Right lobe of liver (tissue), 6 donors: ENCODE measurements around the gene MAML2. TPM values are rescaled to one million over a fixed set of nuclear protein-coding genes. Genes with fewer than 3 reads are reported as not detected.

Experiments used
- ATAC-seq, 4 donors: fragments of 200-7000 bp; cut with Tn5 transposase; one replicate each; pipeline ENCODE4 v1.9.1; 2020; ENCODE audit warnings: mild to moderate bottlenecking in 4 of 4, moderate library complexity in 4 of 4
- DNase-seq, 3 donors: peaks; one replicate each; pipeline ENCODE4 v3.0.0-alpha.2; 2020
- H3K27ac ChIP-seq, 3 donors: fragments of 200-600 bp; one replicate each; pipeline ENCODE4 v1.8.0; 2022
- H3K27me3 ChIP-seq, 2 donors: fragments of 200-600 bp; one replicate each; pipeline ENCODE4 v1.8.0; 2022
- H3K36me3 ChIP-seq, 4 donors: fragments of 200-600 bp; sonication (generic) in 1 of 4; one replicate each; pipeline versions ENCODE4 v1.5.1 to v1.8.0; 2017 to 2022; ENCODE audit warnings: control low read depth in 1 of 4
- H3K4me1 ChIP-seq, 4 donors: fragments of 200-600 bp; sonication (generic) in 1 of 4; one replicate each; pipeline versions ENCODE4 v1.5.1 to v1.8.0; 2017 to 2022; ENCODE audit warnings: control low read depth in 1 of 4
- H3K4me3 ChIP-seq, 3 donors: fragments of 200-600 bp; one replicate each; pipeline ENCODE4 v1.8.0; 2022
- H3K9me3 ChIP-seq, 4 donors: fragments of 200-600 bp; sonication (generic) in 1 of 4; one replicate each; pipeline versions ENCODE4 v1.5.1 to v1.8.0; 2017 to 2022; ENCODE audit warnings: control low read depth in 1 of 4
- POLR2A ChIP-seq: fragments of 450-650 bp; IDR thresholded peaks from one replicate; pipeline ENCODE4 v1.6.1; 2017; ENCODE audit warnings: antibody characterized with exemption, mild to moderate bottlenecking
- WGBS: methylation state at CpG from one replicate; pipeline ENCODE4 v1.1.6; 2018; ENCODE audit warnings: low coverage, low lambda C conversion rate; ENCODE audit not compliant: insufficient coverage; ENCODE audit errors: missing lambda C conversion rate; 5-methylcytosine and 5-hydroxymethylcytosine counted together
- intact Hi-C, 2 donors: fragments of 100-400 bp; cut with DNase I; formaldehyde crosslinking; loops; one replicate each; pipeline versions ENCODE4 v1.11.2 to v1.14.1; 2022
- total RNA-seq, 6 experiments: library from RNA; depleted of rRNA in 2 of 6; stranded (reverse); fragments of >200 nt in 2 of 6; fragmentation: NEBNext Ultra II Directional in 3 of 6; extraction: Animal tissue kit (Norgen Biotek cat#: 25700) in 3 of 6; gene quantifications; one replicate each; pipeline versions ENCODE4 v1.1.0 to v1.2.4, GENCODE V29; 2016 to 2023
- TF ChIP-seq, protein P1 (sequence below), 4 donors: fragments of 200-600 bp in 3 of 4; fragments of 450-650 bp in 1 of 4; IDR thresholded peaks; one replicate each; pipeline versions ENCODE4 v1.5.1 to v1.8.0; 2016 to 2022; ENCODE audit warnings: antibody characterized with exemption in 4 of 4, mild to moderate bottlenecking in 2 of 4
- donor health status: DM: no; HTN: yes; CAD: no.
- donor health status: DM: no; HTN: no; CAD: no.
- donor health status: DM: no; HTN: no; CAD: no.
- donor health status: DM: no; HTN: yes; CAD: no.
- donor health status: DM: no; HTN: yes; CAD: no.

Gene MAML2
- total RNA-seq, 6 experiments from 2014 or later: 0.92 to 2.3 (median 1.9) TPM

DNA sequence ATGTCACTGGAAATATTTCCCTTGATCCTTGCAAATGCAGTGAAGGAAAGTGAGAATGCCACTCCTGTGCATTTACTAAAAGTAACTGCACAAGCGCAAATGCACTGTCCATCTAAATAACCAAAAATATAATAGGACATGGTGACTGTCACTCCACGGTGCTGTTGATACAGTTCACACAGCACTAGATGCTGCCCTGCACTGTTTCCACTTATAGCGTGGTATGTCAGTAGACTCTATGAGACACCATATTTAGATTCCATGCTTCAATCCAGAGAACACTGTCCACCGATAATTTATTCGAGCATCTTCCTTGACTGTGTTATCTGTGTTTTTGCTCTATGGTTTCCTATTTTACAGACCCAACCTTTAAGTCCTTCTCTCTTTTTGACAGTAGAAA is 125.8 kb downstream of the MAML2 start:
- 81% methylated on average over 5 of the region's 5 CpGs for WGBS
- ATAC-seq: no peak
- H3K4me1 ChIP-seq: peaks cover 0 to 9% (median 0%) of the 10 kb centered on the region in 4 donors
- no peak for DNase-seq
- no peaks in the 10 kb centered on the region for H3K27me3 ChIP-seq
- no peak for TF ChIP-seq POLR2A
- TF ChIP-seq, protein P1, sequence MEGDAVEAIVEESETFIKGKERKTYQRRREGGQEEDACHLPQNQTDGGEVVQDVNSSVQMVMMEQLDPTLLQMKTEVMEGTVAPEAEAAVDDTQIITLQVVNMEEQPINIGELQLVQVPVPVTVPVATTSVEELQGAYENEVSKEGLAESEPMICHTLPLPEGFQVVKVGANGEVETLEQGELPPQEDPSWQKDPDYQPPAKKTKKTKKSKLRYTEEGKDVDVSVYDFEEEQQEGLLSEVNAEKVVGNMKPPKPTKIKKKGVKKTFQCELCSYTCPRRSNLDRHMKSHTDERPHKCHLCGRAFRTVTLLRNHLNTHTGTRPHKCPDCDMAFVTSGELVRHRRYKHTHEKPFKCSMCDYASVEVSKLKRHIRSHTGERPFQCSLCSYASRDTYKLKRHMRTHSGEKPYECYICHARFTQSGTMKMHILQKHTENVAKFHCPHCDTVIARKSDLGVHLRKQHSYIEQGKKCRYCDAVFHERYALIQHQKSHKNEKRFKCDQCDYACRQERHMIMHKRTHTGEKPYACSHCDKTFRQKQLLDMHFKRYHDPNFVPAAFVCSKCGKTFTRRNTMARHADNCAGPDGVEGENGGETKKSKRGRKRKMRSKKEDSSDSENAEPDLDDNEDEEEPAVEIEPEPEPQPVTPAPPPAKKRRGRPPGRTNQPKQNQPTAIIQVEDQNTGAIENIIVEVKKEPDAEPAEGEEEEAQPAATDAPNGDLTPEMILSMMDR (IDR thresholded peaks at IDR 0.05): no peak
- H3K4me3 ChIP-seq: no peak overlapping the region
- no peaks in the 10 kb centered on the region for H3K36me3 ChIP-seq
- intact Hi-C loops: no loop called here
- H3K9me3 ChIP-seq: no peaks in the 10 kb centered on the region
- H3K27ac ChIP-seq: no peak overlapping the region

DNA sequence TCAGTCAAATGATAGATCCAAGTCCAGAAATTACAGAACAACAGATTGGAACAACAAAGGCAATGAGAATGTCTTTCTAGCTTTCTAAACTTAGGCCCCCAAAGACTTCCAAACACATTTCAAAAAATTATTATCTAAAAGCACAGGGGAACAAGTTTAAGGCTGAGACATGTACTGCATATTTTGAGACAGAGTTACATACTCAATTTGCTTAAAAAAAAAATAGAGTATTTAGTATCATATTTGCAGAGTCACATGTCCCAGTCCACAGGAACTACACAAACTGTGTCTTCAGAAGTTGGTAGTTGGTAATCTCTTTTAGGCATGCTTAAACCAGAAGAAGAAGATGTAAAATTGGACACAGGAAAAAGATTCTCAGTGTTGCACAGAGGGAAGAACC is 127.2 kb downstream of the MAML2 start:
- H3K9me3 ChIP-seq: no peaks in the 10 kb centered on the region
- no peaks in the 10 kb centered on the region for H3K27me3 ChIP-seq
- H3K36me3 ChIP-seq: no peaks in the 10 kb centered on the region
- intact Hi-C loops: no loop called here
- TF ChIP-seq, protein P1 (IDR thresholded peaks at IDR 0.05): no peak
- no peak for TF ChIP-seq POLR2A
- ATAC-seq: no peak
- peak overlapping the region; percentile 33 to 57 (median 55) for H3K27ac ChIP-seq
- no peak for DNase-seq
- H3K4me1 ChIP-seq: peaks cover 0 to 4% (median 0%) of the 10 kb centered on the region in 4 donors
- no peak overlapping the region for H3K4me3 ChIP-seq

DNA sequence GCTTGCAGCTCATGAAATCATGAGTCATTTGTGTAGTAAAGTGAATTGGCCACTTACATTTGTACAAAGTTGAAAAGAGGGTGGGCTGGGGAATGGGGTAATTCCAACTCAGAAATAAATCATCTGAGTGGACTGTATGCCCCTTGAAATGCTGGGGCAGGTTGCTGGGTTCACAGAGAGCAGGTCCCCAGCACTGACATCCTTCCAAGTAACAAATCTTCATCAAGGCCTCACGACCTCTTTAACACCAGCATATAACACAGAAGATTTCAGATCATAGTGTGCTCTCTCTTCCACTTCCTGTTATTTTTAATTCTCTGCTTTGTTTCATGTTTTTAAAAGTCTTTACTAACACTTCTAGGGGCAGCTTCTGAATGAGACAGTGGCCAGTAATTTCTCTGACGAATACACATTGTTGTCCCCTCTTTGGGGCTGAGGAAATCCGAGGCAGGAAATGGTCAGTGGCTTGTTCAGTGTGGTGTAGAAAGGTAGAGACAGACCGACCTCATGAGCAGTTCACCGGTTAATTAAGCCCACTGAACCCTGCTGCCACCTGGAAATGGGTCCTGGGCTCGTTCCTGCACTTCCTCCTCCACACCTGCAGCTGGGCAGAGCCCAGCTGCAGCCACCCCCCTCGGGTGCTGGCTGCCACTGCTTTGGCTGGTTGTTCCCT is 127.7 kb downstream of the MAML2 start:
- intact Hi-C loops: no loop called here
- DNase-seq: no peak
- peak; percentile 43 to 69 (median 48) for ATAC-seq
- Histone ChIP-seq H3K27ac (peak overlapping the region; percentile 33 to 57 (median 55)), H3K4me1 (peaks cover 0 to 3% (median 0%) of the 10 kb centered on the region in 4 donors), H3K4me3 (no peak overlapping the region), H3K36me3 (no peaks in the 10 kb centered on the region), H3K9me3 (no peaks in the 10 kb centered on the region), H3K27me3 (no peaks in the 10 kb centered on the region)
- 19% methylated on average over 4 of the region's 7 CpGs for WGBS
- no peak for TF ChIP-seq POLR2A
- TF ChIP-seq, protein P1 (IDR thresholded peaks at IDR 0.05): no peak

DNA sequence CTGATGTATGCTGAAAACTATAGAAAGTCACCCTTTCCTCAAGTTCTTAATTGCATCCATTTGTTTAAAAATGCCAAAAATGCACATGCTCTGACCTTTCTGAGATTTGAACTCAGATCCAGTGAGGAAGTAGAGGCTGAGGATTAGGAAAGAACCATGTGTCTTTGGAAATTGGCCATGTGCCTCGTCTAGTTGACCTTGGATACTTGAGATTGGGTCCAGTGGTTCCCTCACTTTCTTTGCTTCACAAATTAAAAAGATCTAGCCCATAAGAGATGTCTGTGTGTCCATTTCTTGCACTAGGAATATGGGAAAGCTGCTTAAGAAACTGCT is 128.3 kb downstream of the MAML2 start:
- Histone ChIP-seq H3K36me3 (no peaks in the 10 kb centered on the region), H3K9me3 (no peaks in the 10 kb centered on the region), H3K4me3 (no peak overlapping the region), H3K27ac (peak overlapping the region; percentile 33 to 57 (median 55)), H3K4me1 (peaks cover 0 to 3% (median 0%) of the 10 kb centered on the region in 4 donors), H3K27me3 (no peaks in the 10 kb centered on the region)
- WGBS: 0% methylated on average over 1 of the region's 1 CpG
- DNase-seq (no peak), ATAC-seq (no peak)
- intact Hi-C loops: no loop called here
- TF ChIP-seq, protein P1 (IDR thresholded peaks at IDR 0.05): no peak
- no peak for TF ChIP-seq POLR2A
